GM21528 (cell line): ENCODE data around the gene CLNK.

Experiments
- ATAC-seq: cut with Tn5 transposase; IDR thresholded peaks from one replicate; pipeline ENCODE4 v1.9.1; 2021; ENCODE audit warnings: mild to moderate bottlenecking, moderate library complexity; ENCODE audit not compliant: unreplicated experiment, low FRiP score

The CLNK gene

DNA sequence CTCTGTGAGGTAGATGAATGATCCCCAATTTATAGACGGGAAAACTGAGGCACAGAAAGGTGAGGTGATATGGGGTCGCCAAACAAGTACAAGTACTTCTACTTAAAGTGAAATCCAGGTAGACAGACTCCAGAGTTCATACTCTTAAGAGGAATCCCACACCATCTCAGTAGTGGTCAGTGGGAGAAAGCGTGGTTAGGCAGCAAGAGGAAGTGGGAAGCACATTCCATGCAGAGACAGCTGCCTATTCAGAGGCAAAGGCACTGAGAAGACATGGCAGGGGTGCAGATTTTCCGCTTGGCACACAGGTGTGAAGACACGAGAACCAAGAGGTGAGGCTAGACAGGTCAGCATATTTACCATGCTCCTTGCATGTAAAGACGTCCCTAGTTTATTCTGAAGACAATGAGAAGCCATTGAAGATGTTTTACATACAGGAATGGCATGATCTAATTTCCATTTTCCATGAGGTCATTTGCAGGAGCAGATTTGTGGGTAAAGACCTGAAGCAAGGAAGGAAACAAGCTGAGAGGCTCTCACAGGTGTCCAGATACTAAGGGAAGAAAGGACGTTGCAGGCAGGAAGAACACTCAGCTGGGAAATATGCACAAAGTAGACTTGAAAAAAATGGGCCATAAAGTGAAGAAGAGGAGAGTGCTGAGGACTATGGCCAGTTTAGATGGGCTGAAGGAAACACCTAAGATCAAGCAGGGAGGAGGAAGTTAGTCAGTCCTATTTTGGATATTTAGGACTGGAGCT, 17.3 kb upstream of the CLNK start:
- no peak for ATAC-seq

DNA sequence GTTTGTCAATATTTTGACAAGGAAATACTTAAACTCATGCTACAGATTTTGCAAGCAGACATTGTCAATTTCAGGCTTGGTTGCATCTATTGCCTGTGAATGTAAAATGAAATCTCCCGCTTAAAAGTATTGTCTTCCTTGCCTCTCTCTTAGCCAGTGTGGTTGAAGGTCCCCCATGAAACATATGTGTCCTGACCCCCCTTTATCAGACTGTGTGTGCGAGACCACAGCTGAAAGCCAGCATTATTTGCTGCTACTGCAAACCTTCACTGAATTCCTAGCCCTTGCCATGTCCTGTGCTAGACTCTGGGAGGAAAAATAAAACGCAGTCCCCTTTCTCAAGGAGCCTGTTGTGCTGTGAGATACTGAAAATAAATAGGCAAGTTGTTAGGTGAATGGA, 16.6 kb upstream of the CLNK start:
- ATAC-seq, result no peak

DNA sequence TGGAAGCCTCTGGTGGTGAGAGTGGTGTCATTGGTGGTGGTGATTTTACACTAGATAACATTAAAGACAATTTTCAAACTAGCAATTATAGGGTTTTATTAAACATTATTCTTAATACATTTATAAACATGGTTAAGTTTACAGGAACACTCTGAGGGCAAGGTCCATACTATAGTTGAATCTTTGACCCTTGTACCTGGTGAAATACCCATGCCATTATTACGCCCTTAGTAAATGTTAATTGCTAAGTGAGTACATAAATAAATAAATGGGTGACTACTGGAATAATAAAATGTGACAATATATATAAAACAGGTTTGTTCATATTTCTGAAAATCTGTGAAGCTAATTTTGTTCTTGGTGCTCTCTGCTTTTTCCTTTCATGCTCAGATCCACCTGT, 13.6 kb upstream of the CLNK start:
- ATAC-seq, result no peak

DNA sequence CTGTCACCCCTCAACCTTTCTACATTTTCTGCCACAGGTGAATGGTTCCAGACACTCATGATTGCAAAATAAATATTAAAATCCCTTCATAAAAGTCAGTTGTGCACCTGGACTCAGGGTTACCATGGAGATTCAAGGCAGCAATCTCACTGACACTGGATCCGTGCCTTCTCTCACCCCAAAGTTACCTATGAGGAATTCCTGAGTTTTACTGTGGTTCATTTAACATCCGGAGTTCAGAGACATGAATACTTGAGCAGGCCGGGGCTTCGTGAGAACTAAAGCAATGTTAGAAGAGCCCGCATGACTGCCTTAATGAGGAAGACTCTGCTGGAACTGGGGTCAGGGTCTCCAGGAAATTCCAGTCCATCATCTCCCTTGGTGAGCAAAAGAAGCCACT, 12.5 kb upstream of the CLNK start:
- ATAC-seq, result no peak

DNA sequence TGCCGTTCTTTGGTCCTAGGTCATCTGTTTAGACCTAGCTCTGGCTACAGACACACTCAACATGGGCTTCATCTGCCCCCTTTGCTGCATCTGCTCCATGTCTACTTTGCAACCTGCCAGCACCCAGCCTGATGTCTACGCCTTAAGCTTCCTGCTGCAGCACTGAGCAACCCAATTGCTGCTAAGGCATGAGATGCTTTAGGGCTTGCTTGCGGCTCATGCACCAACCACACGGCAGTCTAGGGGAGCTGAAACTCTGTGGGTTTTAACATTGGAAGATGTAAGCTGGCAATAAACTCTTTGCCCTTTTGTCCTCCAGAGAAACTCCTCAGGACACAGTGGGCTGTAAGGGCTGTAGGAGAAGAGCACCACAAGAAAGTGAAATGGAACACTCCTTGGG, 11.7 kb upstream of the CLNK start:
- ATAC-seq, result no peak

DNA sequence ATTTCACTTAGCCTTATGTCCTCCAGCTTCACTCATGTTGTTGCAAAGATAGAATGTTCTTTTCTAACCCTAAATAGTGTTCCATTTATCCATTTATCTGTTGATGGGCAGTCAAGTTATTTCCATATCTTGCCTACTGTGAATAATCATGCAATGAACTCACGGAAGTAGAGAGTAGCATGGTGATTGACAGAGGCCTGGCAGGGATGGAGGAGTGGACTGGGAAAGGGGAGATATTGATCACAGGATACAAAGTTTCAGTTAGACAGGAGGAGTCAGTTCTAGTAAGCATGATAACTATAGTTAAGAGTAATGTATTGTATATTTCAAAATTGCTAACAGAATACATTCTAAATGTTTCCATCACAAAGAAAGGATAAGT, 10.3 kb upstream of the CLNK start:
- ATAC-seq, result no peak

DNA sequence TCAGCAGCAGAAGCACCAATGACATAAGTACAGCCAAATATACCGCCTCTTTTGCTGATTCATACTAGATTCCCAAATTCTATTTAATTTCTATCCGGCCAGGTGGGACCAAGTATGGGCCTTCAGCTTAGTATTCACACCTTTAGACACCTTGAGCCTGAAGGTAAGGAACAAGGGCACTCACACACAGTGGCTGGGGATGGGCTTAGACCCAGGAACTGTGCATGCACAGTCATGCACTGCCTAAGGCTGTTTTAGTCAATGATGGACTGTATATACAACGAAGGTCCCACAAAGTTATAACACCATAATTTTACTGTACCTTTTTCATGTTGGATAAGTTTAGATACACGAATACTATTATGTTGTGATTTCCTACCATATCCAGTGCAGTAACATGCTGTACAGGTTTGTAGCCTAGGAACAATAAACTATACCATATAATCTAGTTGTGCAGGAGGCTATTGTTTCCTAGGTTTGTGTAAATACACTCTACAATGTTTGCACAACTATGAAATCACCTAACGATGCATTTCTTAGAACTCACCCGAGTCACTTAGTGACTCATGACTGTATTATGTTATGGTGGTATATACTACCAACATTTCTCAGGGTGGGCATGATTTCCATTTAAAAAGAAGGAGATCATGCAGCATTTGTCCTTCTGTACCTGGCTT, 9.7 kb upstream of the CLNK start:
- no peak for ATAC-seq

DNA sequence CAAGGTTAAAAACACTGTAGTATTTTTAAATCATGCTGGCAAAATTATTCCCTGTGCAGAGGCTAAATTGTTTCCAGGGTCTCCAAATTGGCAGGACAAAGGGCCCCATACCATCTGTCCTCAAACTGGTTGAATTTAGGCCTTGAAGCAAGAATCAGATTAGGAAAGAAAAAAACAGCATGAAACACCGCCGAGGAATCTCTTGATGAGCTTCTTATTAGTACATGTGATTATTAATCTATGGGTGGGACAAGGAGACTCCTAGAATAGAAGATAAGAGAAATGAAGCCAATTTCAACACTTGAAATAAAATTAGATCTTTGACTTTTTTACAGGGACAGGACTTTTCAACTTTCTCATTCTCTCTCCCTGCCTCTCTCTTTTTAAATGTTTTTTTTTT, 7.1 kb upstream of the CLNK start:
- no peak for ATAC-seq

DNA sequence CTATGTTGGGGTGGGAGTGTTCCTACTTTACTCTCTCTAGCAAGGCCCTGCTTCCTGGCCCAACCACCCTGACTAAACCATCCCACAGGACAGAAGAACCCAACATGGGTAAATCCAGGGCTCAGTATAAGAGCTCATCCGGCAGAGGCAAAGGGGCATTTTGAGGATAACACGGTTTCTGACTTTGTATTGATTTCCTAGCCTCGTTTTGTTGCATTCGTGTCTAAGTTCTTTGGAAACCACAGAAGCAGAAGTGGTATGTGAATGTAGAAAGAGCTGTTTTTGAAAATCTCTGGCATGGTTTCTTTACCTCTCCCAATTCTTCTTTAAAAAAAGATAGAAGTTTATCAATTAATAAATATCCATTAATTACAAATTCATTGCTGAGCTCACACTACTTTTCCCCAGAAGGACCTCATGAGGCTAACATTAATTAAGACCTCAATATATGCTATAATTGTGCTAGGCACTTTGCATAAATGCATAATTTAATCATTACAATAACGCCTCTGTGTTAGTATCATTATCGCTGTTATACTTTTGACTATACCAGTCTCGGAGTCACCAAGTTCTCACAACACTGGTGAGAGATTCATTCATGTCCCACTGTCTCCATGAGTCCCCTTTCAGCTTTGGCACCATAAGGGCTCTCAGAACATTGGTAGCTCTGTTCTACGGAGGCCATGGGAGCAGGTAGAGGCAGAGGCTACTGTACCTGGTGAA, 5.8 kb upstream of the CLNK start:
- no peak for ATAC-seq

DNA sequence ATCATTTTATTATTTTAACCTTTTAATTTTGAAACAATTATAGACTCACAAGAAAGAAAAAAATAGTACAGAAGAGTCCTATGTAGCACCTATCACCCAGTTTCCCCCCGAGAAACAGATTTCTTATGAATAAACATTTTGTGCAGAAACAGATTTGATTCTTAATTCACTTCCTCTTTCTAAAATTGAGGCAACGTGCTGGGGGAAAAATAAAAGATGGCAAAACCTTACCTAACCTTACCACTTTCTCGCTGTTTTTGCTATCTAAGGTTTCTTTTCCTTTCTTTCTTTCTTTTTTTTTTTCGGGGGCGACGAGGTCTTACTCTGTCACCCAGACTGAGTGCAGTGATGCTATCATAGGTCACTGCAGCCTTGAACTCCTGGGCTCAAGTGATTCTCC, 4.3 kb upstream of the CLNK start:
- no peak for ATAC-seq

DNA sequence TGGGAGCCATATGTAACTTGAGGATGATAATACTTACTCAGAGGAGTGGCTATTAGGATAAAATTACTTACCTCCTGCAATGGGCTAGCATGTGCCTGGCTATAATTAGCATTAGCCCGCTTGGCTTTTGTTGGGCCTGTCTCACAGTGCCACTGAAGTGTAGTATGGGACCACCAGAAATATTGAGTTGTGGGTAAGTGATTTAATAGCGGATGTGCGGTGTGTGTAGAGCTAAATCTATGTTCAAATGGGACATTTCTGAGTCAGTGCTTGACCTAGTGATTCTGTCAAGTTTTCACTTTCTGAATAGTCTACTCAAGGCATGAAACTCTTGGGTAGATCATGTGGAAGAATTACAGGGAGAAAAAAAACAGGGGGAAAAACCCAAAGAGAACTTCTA, 3.5 kb upstream of the CLNK start:
- no peak for ATAC-seq

DNA sequence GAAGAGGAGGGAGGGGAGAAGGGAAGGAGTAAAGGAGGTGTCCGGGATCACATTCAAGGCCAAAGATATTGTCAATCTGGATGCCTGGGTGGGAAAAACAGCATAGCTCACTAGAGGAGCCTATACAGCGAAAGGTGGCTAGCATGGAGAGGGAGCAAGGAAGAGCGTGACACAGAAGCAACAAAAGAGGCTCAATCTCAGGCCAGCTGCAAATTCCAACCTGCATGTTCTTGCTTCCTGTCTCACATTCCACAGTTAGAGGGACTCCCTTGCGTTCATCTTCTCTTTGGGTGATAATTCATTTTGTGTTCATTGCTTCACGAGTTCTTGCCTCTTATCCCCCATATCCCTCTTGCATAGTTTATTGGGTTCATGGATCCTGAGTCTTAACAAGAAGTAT, 3.0 kb upstream of the CLNK start:
- ATAC-seq, result no peak

DNA sequence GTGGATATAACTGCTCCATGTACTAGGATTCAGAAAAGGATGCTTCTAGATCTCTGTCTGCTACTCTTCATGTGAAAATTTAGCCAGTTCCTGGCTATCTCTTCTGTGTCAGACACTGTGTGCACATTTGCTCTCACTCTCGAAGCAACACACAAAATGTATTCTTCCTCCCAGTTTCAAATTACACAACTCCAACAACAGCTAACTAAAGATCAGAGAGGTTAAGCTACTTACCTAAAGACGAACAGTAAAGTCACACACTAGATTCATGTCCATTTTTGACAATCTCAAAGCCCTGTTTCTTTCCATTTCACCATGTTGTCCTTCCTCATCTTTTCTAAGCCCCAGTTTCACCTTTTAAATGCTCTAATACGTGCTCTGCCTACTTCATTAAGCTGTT, 2.2 kb downstream of the CLNK start:
- ATAC-seq, result no peak

DNA sequence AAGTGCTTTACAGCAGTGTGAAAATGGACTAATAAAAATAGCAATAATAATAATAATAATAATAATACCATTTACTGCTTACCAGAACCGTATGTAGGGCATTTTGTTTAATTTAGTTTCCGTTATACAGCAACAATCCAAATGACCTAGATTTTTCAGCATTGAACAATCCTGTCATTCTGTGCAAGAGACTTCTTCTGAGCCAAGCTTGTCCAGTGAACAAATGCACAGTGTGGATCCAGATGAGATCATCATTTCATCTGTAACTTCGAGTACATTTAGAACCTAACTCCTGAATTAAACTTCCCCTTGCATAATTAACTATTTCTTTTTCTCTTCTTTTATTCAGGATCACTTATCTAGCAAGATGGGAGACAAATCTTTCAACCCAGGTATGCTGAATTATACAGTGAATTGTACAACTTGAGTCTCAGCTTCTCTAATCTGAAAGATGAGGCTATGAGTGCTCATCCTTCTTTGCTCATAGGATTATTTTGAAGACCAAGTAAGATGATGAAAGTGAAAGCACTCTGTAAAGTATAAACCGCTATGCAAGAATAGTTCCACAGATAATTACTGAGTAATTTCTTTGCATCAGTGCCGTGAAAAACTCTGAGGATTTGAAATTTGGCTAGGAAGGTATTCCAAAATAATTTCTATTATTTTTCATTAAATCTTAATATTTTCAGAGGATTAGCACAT, 6.6 kb downstream of the CLNK start:
- no peak for ATAC-seq

DNA sequence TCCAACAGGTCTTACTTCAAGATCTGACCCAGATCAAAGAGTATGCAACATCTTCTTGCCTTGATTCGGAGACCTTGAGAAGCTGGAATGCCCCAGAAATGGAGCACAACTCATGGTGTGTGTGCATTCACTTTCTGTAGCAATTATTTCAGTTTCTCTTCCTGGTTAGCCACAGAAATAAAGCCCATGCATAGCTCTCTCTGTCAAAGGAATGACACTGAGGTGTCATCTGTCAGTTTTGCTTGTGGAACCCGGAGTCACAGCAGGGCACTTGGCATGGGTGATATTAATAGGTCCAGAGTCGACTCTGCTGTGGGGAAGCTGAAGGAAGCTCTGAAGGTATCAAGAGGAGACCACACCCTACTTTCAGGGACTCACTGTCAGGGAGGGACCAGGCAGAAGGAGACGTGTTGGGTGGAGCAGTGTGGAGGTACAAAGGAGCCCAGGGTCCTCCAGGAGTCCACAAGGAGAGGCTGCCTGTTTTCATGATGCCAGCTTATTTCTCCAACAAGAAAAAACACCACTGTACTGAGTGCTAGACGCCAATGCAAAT, 10.7 kb downstream of the CLNK start:
- ATAC-seq, result peak; percentile 81

DNA sequence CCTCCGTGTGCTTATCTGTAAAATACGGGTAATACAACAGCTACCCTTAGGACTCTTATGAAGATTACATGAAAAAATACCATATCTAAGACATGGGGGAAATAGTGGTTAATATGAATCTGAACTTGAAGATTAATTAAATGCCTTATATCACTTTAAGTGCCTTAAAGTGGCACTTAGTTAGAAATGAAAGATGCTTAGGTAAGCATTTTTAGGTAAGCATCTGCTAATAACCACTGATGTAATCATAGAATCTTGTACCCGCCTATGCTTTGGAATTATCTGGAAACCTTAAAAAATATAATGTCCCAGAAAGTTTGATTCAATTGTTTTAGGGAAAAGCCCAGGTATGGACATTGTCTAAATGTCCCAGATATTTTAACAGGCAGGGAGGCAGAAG, 12.2 kb downstream of the CLNK start:
- no peak for ATAC-seq

DNA sequence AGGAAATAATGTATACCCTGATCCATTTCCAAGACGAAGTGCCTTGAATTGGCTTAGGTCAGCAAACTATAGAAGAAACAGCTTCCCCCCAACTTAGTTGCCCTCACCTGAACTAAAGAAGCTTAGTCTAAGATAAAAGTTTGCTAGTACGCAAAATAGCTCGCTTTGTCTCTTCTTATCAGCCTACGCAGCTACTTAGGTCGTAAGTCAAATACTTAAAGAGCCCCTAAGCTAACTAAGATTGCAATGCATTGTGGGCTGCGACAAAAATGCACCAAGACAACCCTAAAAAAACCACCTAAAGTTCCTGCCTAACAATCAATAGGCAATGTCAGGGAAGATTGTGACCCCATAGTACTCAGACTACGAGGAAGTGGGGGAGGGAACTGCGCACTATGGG, 12.8 kb downstream of the CLNK start:
- no peak for ATAC-seq

DNA sequence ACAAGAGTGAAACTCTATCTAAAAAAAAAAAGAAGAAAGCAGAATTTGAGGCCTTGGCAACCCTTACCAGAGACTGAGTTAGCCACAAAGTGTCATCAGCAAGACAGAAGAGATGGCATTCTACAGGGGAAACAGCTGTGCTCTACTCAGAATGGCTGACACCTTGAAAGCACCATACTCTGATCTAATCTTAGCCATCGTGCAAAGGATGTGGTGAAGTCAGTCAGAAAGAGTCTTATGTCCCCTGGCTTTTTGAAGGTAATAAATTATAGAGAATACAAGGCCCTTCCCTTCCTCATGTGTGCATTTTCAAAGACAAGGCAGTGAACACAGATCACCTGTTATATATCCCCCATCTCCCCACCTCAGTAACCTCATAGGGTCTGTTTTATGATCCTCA, 13.2 kb downstream of the CLNK start:
- peak; percentile 88 for ATAC-seq

DNA sequence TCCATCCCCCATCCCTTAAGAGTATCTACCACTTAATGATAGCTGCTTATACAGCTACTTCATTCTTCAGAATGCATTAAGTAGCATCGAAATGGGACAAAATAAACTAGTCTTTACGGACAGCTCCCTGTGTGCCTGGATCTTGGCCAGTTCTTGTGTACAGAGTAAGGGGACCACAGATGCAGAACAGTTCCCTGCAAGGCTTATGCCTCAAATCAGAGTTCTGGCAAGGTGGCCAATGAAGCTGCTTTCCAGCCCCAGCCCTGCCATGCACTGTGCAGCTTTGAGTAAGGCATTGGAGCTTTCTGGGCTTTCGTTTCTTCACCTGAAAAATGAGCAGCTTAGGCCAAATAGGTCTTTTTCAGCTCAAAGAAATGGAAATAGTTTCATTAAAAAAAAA, 14.2 kb downstream of the CLNK start:
- no peak for ATAC-seq

DNA sequence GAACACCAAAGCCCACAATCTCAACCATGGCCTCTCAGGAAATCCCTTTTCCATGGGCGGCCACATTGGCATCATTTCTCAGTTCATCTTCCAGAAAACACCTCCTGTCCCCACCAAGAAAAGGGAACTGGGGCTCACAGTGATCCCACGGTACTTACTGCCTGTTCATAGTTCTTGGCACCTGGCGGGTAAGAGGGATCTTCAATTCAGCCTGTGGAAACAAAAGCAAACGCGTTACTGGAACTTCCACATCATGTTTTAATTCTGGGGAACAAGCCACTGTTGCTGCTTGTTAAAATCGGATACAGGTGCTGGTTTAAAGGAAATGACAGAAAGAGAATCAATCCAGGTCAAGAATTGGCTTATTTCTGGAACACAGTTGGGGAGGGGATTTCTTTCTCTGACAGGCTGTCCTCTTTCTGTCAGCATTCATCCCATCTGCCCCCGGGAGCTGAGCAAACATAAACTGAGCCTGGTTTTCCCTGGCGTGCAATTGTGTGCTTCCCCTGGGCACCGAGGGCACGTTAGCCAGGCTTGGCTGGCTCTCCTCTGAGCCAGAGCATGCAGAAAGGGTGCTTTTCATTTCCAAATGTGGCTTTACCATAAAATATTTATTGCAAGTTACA, 16.8 kb downstream of the CLNK start:
- no peak for ATAC-seq
